Retinal pigment epithelial cell (primary cell): ENCODE data around the gene NUCKS1.

ENCODE experiments used
- DNase-seq: peaks from one replicate; pipeline ENCODE4 v3.0.0-alpha.2; 2010; ENCODE audit warnings: low read depth
- H3K4me3 ChIP-seq: 2 replicates; pipeline ENCODE4 v1.5.1; 2011; ENCODE audit warnings: mild to moderate bottlenecking, low read length, control low read depth, moderate library complexity
- CTCF ChIP-seq: conservative IDR thresholded peaks from 2 replicates; pipeline ENCODE4 v1.5.1; 2011; ENCODE audit warnings: low read depth, low read length, control low read depth, inconsistent platforms

The NUCKS1 gene

GRCh38 chr1:205710201-205711062, 39.5 kb downstream of the NUCKS1 start:
- no peak overlapping the region for H3K4me3 ChIP-seq
- TF ChIP-seq CTCF: no peak
- no peak for DNase-seq

- no peak for DNase-seq
- TF ChIP-seq CTCF: no peak
- H3K4me3 ChIP-seq: no peak overlapping the region
These were observed 40.3 kb downstream of the NUCKS1 start for GRCh38 chr1:205709640-205710039.

- DNase-seq: no peak
- TF ChIP-seq CTCF: no peak
- no peak overlapping the region for H3K4me3 ChIP-seq
These were observed 41.0 kb downstream of the NUCKS1 start for GRCh38 chr1:205709059-205709398.

- H3K4me3 ChIP-seq: no peak overlapping the region
- DNase-seq: no peak
- no peak for TF ChIP-seq CTCF
These were observed 43.1 kb downstream of the NUCKS1 start for GRCh38 chr1:205706601-205707502.

- no peak for DNase-seq
- H3K4me3 ChIP-seq: no peak overlapping the region
- no peak for TF ChIP-seq CTCF
These were observed 45.1 kb downstream of the NUCKS1 start for GRCh38 chr1:205704903-205705302.

- H3K4me3 ChIP-seq: no peak overlapping the region
- no peak for TF ChIP-seq CTCF
- no peak for DNase-seq
These were observed 46.9 kb downstream of the NUCKS1 start for GRCh38 chr1:205703072-205703471.
